NOMO-1 treated with DMSO at 0.1 percent for 48 hours (cell line): ENCODE measurements around the gene SORCS3.

Source experiments
- DNase-seq: peaks from one replicate; lab custom pipeline; 2025; ENCODE audit not compliant: unreplicated experiment; lab: John Stamatoyannopoulos, UW

SORCS3 gene

DNA sequence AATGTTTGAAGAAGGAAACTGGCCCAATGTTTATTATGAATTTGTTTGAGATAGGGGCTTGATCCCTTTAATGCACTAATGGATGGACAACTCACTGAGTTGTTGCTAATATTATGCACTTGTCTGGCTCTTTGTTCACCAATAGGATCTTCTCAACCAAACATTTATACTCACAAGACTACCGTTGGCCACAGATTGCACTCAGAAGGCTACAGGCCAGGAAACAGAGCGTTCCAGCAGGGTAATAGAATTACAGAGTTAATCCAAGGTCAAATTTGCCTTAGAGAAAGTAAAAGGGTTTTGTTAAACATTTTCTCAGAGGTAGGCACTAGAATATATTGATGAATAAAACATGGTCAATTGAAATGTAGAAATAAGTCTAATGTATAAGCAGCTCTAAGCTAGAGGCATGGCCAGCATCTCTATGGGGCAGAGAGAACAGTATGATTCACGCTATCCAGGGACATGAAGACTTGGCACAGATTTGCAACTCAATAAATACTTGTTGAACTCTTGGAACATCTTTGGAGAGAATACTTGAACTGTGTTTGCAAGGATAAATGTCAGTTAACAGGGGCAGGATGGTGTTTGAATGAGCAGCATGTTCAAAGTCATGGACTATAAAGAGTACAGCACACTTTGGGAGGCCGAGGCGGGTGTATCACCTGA, 606.9 kb downstream of the SORCS3 start:
- DNase-seq, result no peak

DNA sequence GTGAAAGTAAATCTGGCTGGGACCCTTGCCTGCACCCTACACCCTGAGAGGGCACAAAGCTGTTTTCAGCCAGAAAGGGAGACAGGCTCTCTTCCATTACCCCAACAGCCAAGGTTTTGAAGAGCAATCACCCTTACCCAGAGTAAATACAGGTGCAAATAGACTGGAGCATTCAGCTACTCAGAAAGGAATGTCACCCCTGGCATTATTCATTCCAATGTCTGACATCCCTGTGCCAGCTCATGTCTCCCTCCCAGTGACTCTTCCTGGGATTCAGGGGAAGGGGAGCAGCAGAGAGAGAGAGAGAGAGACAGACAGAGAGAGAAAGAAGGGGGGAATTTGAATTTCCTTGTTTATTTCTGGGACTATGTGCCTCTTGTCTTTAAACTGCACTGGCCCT, 611.8 kb downstream of the SORCS3 start:
- no peak for DNase-seq

DNA sequence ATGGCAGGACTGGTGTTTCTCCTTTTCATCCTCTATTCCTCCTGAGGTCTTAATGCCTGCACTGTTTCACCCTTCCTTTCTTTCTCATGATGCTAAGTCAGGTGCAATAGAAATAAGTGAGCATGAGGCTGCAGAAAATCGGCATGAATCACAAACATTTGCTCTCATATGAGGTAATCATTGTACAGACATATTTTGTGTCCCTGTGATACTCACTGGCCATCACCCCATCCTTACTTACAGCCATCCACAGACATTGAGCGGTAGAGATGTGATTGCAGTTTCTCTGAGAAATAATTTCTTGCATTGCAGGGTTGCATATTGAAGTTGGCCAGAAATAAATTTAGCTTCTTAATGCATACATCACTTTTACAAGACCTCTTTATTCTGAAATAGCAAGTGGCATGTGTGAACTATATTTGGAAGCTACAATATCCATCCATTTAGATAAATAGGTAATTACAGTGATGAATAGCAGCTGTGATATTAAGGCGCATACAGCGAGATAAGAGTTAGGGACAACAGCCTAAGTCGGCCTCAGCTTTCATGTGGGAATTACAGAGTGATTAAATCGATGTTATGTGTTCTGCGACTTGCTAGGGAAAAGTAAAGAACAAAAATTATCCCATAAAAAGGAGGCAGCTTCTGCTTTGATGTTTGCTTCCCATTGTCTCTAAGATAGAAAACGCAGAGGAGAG, 612.6 kb downstream of the SORCS3 start:
- DNase-seq, result no peak

DNA sequence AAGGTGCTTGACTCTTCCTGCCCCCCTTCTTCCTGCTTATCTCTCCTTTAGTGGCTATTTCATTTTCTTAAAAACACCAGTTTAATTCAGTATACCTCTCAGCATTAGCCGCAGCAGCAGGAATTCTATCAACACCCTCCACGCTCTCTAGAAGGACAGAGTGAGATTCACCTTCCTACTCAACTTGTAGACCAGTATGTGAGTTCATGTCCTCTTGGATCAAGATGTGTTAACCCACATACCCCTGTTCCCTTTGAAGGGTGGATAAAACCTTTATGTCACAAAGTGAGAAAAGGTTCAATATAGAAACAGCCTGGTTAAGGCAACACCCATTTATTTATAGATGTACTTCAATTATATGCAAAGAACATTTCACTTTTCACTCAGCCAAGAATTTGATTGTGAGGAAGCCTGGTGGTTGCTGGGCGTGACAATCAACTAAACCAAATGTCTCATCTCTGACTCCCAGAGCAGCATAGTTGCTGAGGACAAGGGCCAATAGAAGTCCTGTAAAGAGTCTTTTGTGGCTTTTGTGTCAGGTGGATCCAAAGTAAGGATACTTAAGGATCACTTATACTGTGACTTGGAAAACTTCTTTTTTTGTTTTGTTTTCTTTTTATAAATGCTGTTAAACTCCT, 617.1 kb downstream of the SORCS3 start:
- DNase-seq, result no peak

DNA sequence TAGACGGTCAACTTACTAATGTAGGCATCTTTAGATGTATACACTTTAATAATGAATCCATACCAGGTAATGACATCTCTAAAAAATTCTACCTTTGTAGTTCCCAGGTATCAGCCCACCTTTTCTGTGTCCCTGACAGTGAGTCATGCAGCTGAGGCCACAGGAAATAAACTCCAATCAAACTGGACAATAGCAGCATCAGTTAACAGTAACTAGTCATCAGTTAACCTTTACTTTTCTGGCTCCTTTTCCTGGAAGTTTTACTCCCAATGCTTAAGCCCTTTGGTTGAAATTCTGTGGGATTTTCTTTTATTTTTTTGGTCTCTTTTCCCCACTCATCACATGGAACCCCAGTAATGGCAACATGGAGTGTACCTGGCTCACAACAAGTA, 617.6 kb downstream of the SORCS3 start:
- no peak for DNase-seq

DNA sequence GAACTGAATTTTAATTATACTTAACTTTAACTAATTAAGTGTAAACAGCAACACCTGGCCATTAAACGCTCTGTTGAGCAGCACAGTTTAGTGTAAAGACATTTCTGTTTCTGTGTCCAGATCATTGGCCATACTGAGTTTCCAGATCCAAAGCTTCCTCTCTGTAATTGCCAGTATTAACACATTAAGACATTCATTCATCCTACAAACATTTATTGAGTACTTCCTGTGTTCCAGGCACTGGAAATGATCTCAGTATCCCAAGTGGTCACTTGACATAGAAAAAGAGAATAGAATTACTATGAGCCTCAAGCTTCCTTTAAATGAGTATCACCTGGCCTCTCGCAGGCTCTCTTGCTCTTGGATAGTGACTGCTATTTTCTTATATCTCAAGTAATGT, 618.1 kb downstream of the SORCS3 start:
- DNase-seq, result no peak

GRCh38 chr10:105262666-105263065, 621.6 kb downstream of the SORCS3 start:
- no peak for DNase-seq

DNA sequence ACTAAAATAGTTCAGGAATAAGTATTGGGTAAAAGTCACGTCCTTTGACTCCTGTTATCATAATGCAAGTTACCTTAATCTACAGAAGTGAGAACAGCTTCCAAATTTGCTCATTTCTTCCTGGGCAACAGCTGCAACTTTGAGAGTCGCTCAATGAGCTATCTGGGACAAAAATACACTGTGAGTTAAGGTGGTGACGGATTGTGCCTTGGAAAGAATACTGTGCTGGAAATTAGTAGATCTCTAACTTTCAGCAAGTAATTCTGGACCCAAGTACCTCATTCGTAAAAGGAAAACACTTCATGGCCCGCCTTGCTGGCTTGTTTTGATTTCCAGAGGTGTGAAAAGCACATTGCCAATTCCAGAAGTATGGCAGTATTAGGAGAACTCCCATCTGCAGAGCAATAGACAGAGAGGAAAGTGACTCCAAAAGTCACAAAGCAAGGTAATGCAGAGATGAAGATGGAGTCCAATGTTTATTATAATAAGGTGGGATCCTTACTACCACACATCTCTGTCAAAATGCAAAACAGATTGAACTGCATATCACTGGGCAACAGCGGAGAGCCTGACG, 626.0 kb downstream of the SORCS3 start:
- DNase-seq, result no peak

- DNase-seq, result no peak
Observed at GRCh38 chr10:105268961-105269360, 627.9 kb downstream of the SORCS3 start.

GRCh38 chr10:105269689-105270088, 628.6 kb downstream of the SORCS3 start:
- DNase-seq, result no peak

- no peak for DNase-seq
Observed at GRCh38 chr10:105274556-105275070, 633.5 kb downstream of the SORCS3 start.

DNA sequence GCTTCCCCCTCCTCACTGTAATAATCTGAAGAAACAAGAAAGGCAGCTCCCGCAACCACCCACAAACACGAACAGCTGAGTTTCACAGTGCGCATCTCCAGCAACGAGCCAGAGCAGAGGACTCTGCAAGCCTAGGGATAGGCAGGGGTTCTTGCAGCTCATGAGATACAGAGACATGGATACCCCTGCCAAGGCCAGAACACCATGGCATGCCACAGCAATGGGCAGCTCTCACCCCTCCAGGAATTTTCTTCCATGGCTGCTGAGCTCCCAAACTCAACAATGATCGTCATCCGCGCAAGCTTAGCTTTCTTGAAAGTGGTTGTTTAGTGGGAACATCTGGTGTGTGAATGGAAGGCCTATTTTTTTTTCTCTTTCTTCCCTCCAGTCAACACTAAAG, 637.3 kb downstream of the SORCS3 start:
- DNase-seq, result no peak

DNA sequence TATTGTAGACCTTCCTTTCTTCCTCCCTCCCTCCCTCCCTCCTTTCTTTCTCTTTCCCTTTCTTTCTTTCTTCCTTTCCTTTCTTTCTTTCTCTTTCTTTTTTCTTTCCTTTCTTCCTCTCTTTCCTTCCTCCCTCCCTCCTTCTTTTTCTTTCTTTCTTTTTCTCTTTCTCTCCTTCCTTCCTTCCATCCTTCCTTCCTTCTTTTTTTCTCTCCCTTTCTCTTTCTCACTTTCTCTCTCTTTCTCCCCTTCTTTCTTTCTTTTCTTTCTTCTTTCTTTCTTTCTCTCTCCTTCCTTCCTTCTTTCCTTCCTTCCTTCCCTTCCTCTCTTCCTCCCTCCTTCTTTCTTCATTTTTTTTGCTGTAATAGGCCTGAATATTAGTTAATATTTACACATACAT, 638.0 kb downstream of the SORCS3 start:
- no peak for DNase-seq

DNA sequence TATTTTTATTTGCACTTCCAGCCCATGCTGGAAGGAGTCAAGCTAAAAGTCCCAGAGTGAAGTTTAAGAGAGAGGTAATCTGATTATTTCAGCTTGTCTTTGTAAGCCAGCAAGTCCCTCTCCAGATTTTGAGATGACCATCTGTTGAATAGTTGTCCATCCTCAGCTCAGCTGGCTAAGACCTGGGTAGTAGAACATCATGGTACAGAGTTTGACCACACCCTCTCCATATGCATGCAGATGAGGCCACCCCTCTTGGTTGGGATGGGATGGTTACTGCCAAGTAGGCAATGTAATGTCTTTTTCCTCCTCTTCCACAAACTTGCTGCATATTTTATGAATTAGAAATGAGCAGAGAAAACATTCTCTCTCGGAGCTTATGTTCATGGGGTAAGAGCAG, 639.8 kb downstream of the SORCS3 start:
- DNase-seq, result no peak

DNA sequence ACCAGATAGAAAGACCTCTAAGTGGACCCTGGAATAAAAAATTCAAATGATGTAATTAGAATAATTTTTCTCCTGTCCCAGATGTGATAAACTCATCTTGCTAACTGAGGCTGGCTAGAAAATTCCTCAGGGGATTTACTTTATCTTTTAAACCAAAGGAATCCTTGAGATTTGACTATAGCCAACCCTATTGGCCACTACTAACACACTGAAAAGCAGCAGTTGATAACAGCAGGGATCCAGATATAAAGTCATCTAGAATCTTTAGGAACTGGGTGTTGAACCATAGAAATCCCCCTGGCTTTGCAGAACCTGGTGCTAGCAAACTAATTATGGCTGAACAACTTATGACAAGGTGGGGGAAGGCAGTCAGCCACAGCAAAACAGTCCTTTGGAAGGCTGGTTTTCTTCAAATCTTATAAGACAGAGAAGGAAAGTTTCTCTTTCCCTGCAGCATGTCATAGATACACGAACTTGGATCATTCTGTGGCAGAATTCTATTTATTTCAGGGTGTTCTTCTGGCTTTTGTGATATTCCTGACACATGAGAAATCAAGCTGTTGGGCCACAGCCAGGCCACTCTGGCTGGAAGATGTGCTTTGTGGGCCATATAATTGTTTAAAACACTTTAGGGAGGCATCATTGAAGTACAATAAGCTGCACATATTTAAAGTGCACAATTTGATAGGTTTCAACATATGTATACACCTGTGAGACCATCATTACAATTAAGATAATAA, 643.6 kb downstream of the SORCS3 start:
- no peak for DNase-seq

GRCh38 chr10:105288026-105288425, 646.9 kb downstream of the SORCS3 start:
- no peak for DNase-seq

DNA sequence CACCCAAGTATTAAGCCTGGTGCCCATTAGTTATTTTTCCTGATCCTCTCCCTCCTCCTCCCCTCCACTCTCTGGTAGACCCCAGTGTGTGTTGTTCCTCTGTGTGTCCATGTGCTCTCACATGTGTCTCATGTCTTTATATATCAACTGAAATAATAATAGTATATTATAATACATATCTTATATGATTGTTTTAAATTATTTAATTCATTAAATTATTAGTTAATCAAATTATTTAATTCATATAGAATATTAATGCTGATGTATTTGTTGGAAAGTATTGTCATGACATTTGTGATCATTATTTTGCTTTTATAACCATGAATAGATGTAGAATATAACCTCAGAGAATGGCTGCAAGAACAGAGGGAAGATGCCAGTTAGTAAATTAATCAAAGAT, 647.5 kb downstream of the SORCS3 start:
- DNase-seq, result no peak

- DNase-seq, result no peak
Observed at GRCh38 chr10:105291571-105291970, 650.5 kb downstream of the SORCS3 start.

GRCh38 chr10:105292236-105292635, 651.1 kb downstream of the SORCS3 start:
- no peak for DNase-seq
